A549 (cell line): ENCODE results near the gene C14orf119. TPM values are rescaled to one million over a fixed set of nuclear protein-coding genes. Genes with fewer than 3 reads are reported as not detected.

Experiments used
- ATAC-seq, 2 experiments: fragments of 200-7000 bp in 1 of 2; fragments of >200 bp in 1 of 2; cut with Nextera tagmentation in 1 of 2; cut with Tn5 transposase in 1 of 2; 3 replicates each; pipeline versions ENCODE4 v1.8.0 to v1.9.1; 2018 to 2020; ENCODE audit warnings: mild to moderate bottlenecking in 1 of 2, moderate library complexity in 1 of 2
- CTCF ChIA-PET: fragments of 300-600 bp; sonication (Branson Sonifier 250); formaldehyde crosslinking; extraction: SDS; loops from one replicate; lab custom pipeline; 2021; ENCODE audit warnings: antibody characterized with exemption, inconsistent platforms; lab: Yijun Ruan, JAX
- POLR2A ChIA-PET: fragments of 350-600 bp; formaldehyde crosslinking; extraction: SDS; loops from one replicate; lab custom pipeline; 2021; ENCODE audit warnings: antibody characterized with exemption, inconsistent platforms; lab: Yijun Ruan, JAX
- DNase-seq, 2 experiments: peaks; one replicate each; pipeline versions ENCODE4 v3.0.0 to v3.0.0-alpha.2; 2011 to 2016; ENCODE audit warnings: low read depth in 1 of 2, low spot score in 1 of 2
- FAIRE-seq: peaks from 2 replicates; lab custom pipeline; 2011; peaks lifted over from hg19 to GRCh38; lab: Jason Lieb, UNC
- H3K27ac ChIP-seq, 2 experiments: fragments of >200 bp; sonication (Bioruptor Twin); formaldehyde crosslinking; 3 replicates each; pipeline ENCODE4 v1.5.1; 2016 to 2017
- H3K4me1 ChIP-seq: fragments of >200 bp; sonication (Bioruptor Twin); formaldehyde crosslinking; 3 replicates; pipeline ENCODE4 v1.6.1; 2016
- H3K4me2 ChIP-seq: fragments of >200 bp; sonication (Bioruptor Twin); formaldehyde crosslinking; 3 replicates; pipeline ENCODE4 v1.6.1; 2016
- H3K4me3 ChIP-seq: fragments of >200 bp; sonication (Bioruptor Twin); formaldehyde crosslinking; 3 replicates; pipeline ENCODE4 v1.5.1; 2016
- H3K9me3 ChIP-seq: fragments of >200 bp; sonication (Bioruptor Twin); formaldehyde crosslinking; 3 replicates; pipeline ENCODE4 v1.6.1; 2016
- ATOH8 ChIP-seq: fragments of 250-450 bp; sonication (Bioruptor Pico); IDR thresholded peaks from 2 replicates; pipeline ENCODE4 v1.5.0; 2020; ENCODE audit warnings: low read depth, mild to moderate bottlenecking, moderate library complexity
- BCL3 ChIP-seq: fragments of >200 bp; sonication (Bioruptor Twin); formaldehyde crosslinking; IDR thresholded peaks from 3 replicates; pipeline ENCODE4 v1.6.1; 2016
- CTCF ChIP-seq: fragments of >200 bp; sonication (Bioruptor Twin); formaldehyde crosslinking; IDR thresholded peaks from 3 replicates; pipeline ENCODE4 v1.5.1; 2016
- E2F6 ChIP-seq: IDR thresholded peaks from 2 replicates; pipeline ENCODE4 v1.6.1; 2012; ENCODE audit warnings: low read depth, borderline replicate concordance
- ELK1 ChIP-seq: fragments of 150-350 bp; IDR thresholded peaks from 2 replicates; pipeline ENCODE4 v1.6.1; 2014; ENCODE audit warnings: low read depth, mild to moderate bottlenecking, low read length
- FOXS1 ChIP-seq: fragments of 250-450 bp; sonication (Bioruptor Pico); IDR thresholded peaks from 2 replicates; pipeline ENCODE4 v1.5.0; 2020; ENCODE audit warnings: mild to moderate bottlenecking, moderate library complexity
- HDAC2 ChIP-seq: fragments of 200-600 bp; sonication (generic); IDR thresholded peaks from 2 replicates; pipeline ENCODE4 v1.6.1; 2016
- HMGXB4 ChIP-seq: fragments of 250-450 bp; sonication (Bioruptor Pico); IDR thresholded peaks from 2 replicates; pipeline ENCODE4 v1.5.0; 2021; ENCODE audit warnings: mild to moderate bottlenecking, moderate library complexity, borderline replicate concordance
- HOXA7 ChIP-seq: fragments of 250-450 bp; sonication (Bioruptor Pico); IDR thresholded peaks from 2 replicates; pipeline ENCODE4 v1.5.0; 2020; ENCODE audit warnings: mild to moderate bottlenecking, moderate library complexity
- HOXB5 ChIP-seq: fragments of 250-450 bp; sonication (Bioruptor Pico); IDR thresholded peaks from 2 replicates; pipeline ENCODE4 v1.5.0; 2020; ENCODE audit warnings: mild to moderate bottlenecking, moderate library complexity
- KDM1A ChIP-seq: fragments of 200-600 bp; sonication (generic); IDR thresholded peaks from 2 replicates; pipeline ENCODE4 v1.6.1; 2016; ENCODE audit warnings: low read depth, mild to moderate bottlenecking
- MAX ChIP-seq: IDR thresholded peaks from 2 replicates; pipeline ENCODE4 v1.6.1; 2012
- NPAS2 ChIP-seq: fragments of 250-450 bp; sonication (Bioruptor Pico); IDR thresholded peaks from 2 replicates; pipeline ENCODE4 v1.8.0; 2022; ENCODE audit warnings: mild to moderate bottlenecking, moderate library complexity, borderline replicate concordance
- NR3C1 ChIP-seq: fragments of >200 bp; sonication (Bioruptor Twin); formaldehyde crosslinking; IDR thresholded peaks from 3 replicates; pipeline ENCODE4 v1.6.1; 2017
- PBX3 ChIP-seq: IDR thresholded peaks from 2 replicates; pipeline ENCODE4 v1.6.1; 2012
- PHF8 ChIP-seq: fragments of 200-600 bp; sonication (generic); IDR thresholded peaks from 2 replicates; pipeline ENCODE4 v1.6.1; 2016; ENCODE audit warnings: low read depth, mild to moderate bottlenecking, antibody characterized with exemption, moderate library complexity, borderline replicate concordance
- RAD21 ChIP-seq, 2 experiments: fragments of >200 bp in 1 of 2; sonication (Bioruptor Twin) in 1 of 2; formaldehyde crosslinking in 1 of 2; IDR thresholded peaks in 1 of 2; conservative IDR thresholded peaks in 1 of 2; 2 replicates in 1 of 2; 3 replicates in 1 of 2; pipeline ENCODE4 v1.6.1; 2012 to 2018; ENCODE audit warnings: inconsistent platforms in 1 of 2
- SMC3 ChIP-seq: fragments of >200 bp; sonication (Bioruptor Twin); formaldehyde crosslinking; IDR thresholded peaks from 3 replicates; pipeline ENCODE4 v1.6.1; 2018; ENCODE audit warnings: inconsistent platforms
- ZNF302 ChIP-seq: fragments of 250-450 bp; sonication (Bioruptor Pico); IDR thresholded peaks from 2 replicates; pipeline ENCODE4 v1.9.0; 2021; ENCODE audit warnings: inconsistent platforms, mild to moderate bottlenecking, moderate library complexity
- ZSCAN20 ChIP-seq: fragments of 250-450 bp; sonication (Bioruptor Pico); IDR thresholded peaks from 2 replicates; pipeline ENCODE4 v1.8.0; 2022; ENCODE audit warnings: mild to moderate bottlenecking, moderate library complexity
- WGBS: methylation state at CpG from one replicate; pipeline ENCODE4 v1.1.6; 2017; ENCODE audit errors: missing lambda C conversion rate; 5-methylcytosine and 5-hydroxymethylcytosine counted together
- polyA plus RNA-seq, 4 experiments: library from polyadenylated mRNA; depleted of rRNA in 3 of 4; stranded (reverse); fragments of >200 nt; fragmentation: RNase III in 1 of 4; extraction: RNeasy Plus Mini Kit Qiagen cat#74134 plus additional on column Dnase treatment in 1 of 4; gene quantifications; 2 replicates in 3 of 4; 3 replicates in 1 of 4; pipeline ENCODE4 v1.2.3, GENCODE V29; 2011 to 2017

Gene C14orf119
- polyA plus RNA-seq, 2 of the 4 experiments (the other 2 are of a cell fraction): 82.5 to 102 TPM

- Histone ChIP-seq H3K27ac (0 out of 6 replicates have a peak overlapping the region, but pooled peaks of 1 of the 2 experiments have one; percentile 34), H3K4me3 (no peak overlapping the region), H3K9me3 (no peaks in the 10 kb centered on the region), H3K4me1 (peaks cover 33% of the 10 kb centered on the region), H3K4me2 (peak overlapping the region; percentile 44)
- FAIRE-seq: no peak
- ATAC-seq: peak in 1 of 2 experiments; percentile 46; a peak in 3 of 6 replicates
- ChIA-PET POLR2A (interaction anchor here (0.5 to 1.6 kb wide), 5 partner anchors 10 to 1599 kb away, joined by 3 to 21 read pairs (median 4); partner anchors contain the start of genes ACIN1, BCL2L2 and C14orf119), CTCF (interaction anchor here (0.5 to 33.8 kb wide), 42 partner anchors 9 to 511 kb away, joined by 3 to 1206 read pairs (median 5); partner anchors contain the start of genes ACIN1, AJUBA, C14orf119 and CDH24)
- DNase-seq: no peak
- WGBS: 72% methylated on average over 14 of the region's 14 CpGs
- TF ChIP-seq NR3C1 (no peak), HDAC2 (no peak), ZNF302 (CRISPR knock-in tag) (no peak), FOXS1 (no peak), PHF8 (no peak), ZSCAN20 (CRISPR knock-in tag) (no peak)
These were observed 27.2 kb upstream of the C14orf119 start for GRCh38 chr14:23067847-23068788.

- POLR2A ChIA-PET: interaction anchor here (0.5 to 1.6 kb wide), 6 partner anchors 9 to 1600 kb away, joined by 3 to 21 read pairs (median 4); partner anchors contain the start of genes ACIN1, BCL2L2 and C14orf119
- Histone ChIP-seq H3K4me2 (peak overlapping the region; percentile 97), H3K4me3 (no peak overlapping the region), H3K4me1 (peaks cover 32% of the 10 kb centered on the region)
- ATAC-seq (peak; percentile 72 to 86), DNase-seq (peak; percentile 94 to 95), FAIRE-seq (no peak)
- CTCF ChIA-PET: interaction anchor here (0.5 to 33.8 kb wide), 47 partner anchors 9 to 512 kb away, joined by 3 to 1206 read pairs (median 5); partner anchors contain the start of genes ACIN1, AJUBA, C14orf119 and CDH24
- WGBS: 26% methylated on average over 8 of the region's 8 CpGs
- peak; percentile 99 for TF ChIP-seq CTCF
- TF ChIP-seq E2F6: peak; percentile 65; the same call in 1 of the 2 replicates
- TF ChIP-seq RAD21 (conservative IDR thresholded peaks at IDR 0.05 in 1 of 2, IDR thresholded peaks at IDR 0.05 in 1 of 2): peak; percentile 79
- TF ChIP-seq HMGXB4 (CRISPR knock-in tag): no peak
- TF ChIP-seq MAX: peak; percentile 82
- no peak for TF ChIP-seq ATOH8 (CRISPR knock-in tag)
- no peak for TF ChIP-seq HOXB5 (CRISPR knock-in tag)
- no peak for TF ChIP-seq HOXA7 (CRISPR knock-in tag)
- TF ChIP-seq HDAC2: no peak
- no peak for TF ChIP-seq BCL3
- TF ChIP-seq SMC3: peak; percentile 83
- TF ChIP-seq KDM1A: no peak
- no peak for TF ChIP-seq NPAS2 (CRISPR knock-in tag)
- no peak for TF ChIP-seq ELK1
- TF ChIP-seq PBX3: no peak
- TF ChIP-seq, all 56 proteins: peak for 5
- Histone ChIP-seq H3K27ac (peak overlapping the region in 1 of 2 experiments; percentile 34; a peak in 2 of 6 replicates), H3K9me3 (no peaks in the 10 kb centered on the region)
These were observed 26.4 kb upstream of the C14orf119 start for GRCh38 chr14:23068789-23069412.
